Measurements from ENCODE around the gene ANXA11. TPM values are rescaled to one million over a fixed set of nuclear protein-coding genes. Genes with fewer than 3 reads are reported as not detected.

Gene ANXA11
- total RNA-seq, 3 donors from 2014 or later = 252 to 424 (median 367) TPM

- no peaks in the 10 kb centered on the region for H3K36me3 ChIP-seq (ENCODE audit: low read depth)
- peaks cover 47% of the 10 kb centered on the region for H3K4me1 ChIP-seq (ENCODE audit: low read depth)
- ATAC-seq (no peak), DNase-seq (no peak)
- no peak overlapping the region for H3K4me3 ChIP-seq
- H3K9me3 ChIP-seq = no peaks in the 10 kb centered on the region
- intact Hi-C loops (cut with DNase I, micrococcal nuclease) = no loop called here
- no peak for TF ChIP-seq CTCF (IDR thresholded peaks at IDR 0.05)
These were observed 18.8 kb downstream of the ANXA11 start for GRCh38 chr10:80186364-80187012.

GRCh38 chr10:80185578-80186299 is 19.6 kb downstream of the ANXA11 start:
- H3K4me3 ChIP-seq = no peak overlapping the region
- H3K36me3 ChIP-seq (ENCODE audit: low read depth) = no peaks in the 10 kb centered on the region
- no peak for DNase-seq
- intact Hi-C loops (cut with DNase I, micrococcal nuclease) = no loop called here
- no peaks in the 10 kb centered on the region for H3K9me3 ChIP-seq
- no peak for ATAC-seq
- no peak for TF ChIP-seq CTCF (IDR thresholded peaks at IDR 0.05)
- H3K4me1 ChIP-seq (ENCODE audit: low read depth) = peaks cover 40% of the 10 kb centered on the region

GRCh38 chr10:80184291-80184690 is 21.0 kb downstream of the ANXA11 start:
- peaks cover 28% of the 10 kb centered on the region for H3K4me1 ChIP-seq (ENCODE audit: low read depth)
- no peak for ATAC-seq
- H3K36me3 ChIP-seq (ENCODE audit: low read depth) = no peaks in the 10 kb centered on the region
- H3K4me3 ChIP-seq = no peak overlapping the region
- intact Hi-C loops (cut with DNase I, micrococcal nuclease) = no loop called here
- DNase-seq = no peak
- TF ChIP-seq CTCF (IDR thresholded peaks at IDR 0.05) = no peak
- no peaks in the 10 kb centered on the region for H3K9me3 ChIP-seq

GRCh38 chr10:80183436-80183835 is 21.9 kb downstream of the ANXA11 start:
- ATAC-seq (no peak), DNase-seq (no peak)
- Histone ChIP-seq H3K4me1 (ENCODE audit: low read depth) (peaks cover 20% of the 10 kb centered on the region), H3K36me3 (ENCODE audit: low read depth) (no peaks in the 10 kb centered on the region), H3K9me3 (no peaks in the 10 kb centered on the region), H3K4me3 (no peak overlapping the region)
- intact Hi-C loops (cut with DNase I, micrococcal nuclease) = no loop called here
- no peak for TF ChIP-seq CTCF (IDR thresholded peaks at IDR 0.05)

GRCh38 chr10:80182986-80183385 is 22.4 kb downstream of the ANXA11 start:
- TF ChIP-seq CTCF (IDR thresholded peaks at IDR 0.05) = no peak
- peak in 1 of 3 donors; percentile 16 for DNase-seq
- Histone ChIP-seq H3K36me3 (ENCODE audit: low read depth) (no peaks in the 10 kb centered on the region), H3K4me1 (ENCODE audit: low read depth) (peaks cover 15% of the 10 kb centered on the region), H3K4me3 (no peak overlapping the region), H3K9me3 (no peaks in the 10 kb centered on the region)
- ATAC-seq = no peak
- intact Hi-C loops (cut with DNase I, micrococcal nuclease) = no loop called here

All from mucosa of descending colon (tissue), 3 donors.